Measurements from ENCODE around the gene FBXO3. TPM values are rescaled to one million over a fixed set of nuclear protein-coding genes. Genes with fewer than 3 reads are reported as not detected.

Gene FBXO3
- total RNA-seq, 4 donors from 2014 or later = 25.6 to 42.9 (median 27.8) TPM

DNA sequence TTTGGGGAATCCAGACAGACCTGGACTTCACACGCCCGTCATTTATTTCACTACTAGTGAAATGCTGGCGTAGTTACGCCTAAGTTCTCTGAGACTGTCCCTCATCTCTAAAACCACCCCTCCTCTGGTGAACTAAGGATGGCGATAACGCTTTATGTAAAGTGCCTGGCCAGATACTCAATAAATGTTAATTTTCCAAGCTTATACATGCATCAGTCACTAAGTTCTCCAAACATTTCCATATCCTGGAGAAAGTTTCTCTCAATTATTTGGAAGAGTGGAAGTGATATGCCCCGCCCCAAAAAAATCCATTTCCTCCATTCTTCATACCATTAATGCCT lies 1.1 kb upstream of the FBXO3 start:
- Histone ChIP-seq H3K4me1 (peaks cover 0 to 20% (median 11%) of the 10 kb centered on the region in 4 donors), H3K27me3 (no peaks in the 10 kb centered on the region)

DNA sequence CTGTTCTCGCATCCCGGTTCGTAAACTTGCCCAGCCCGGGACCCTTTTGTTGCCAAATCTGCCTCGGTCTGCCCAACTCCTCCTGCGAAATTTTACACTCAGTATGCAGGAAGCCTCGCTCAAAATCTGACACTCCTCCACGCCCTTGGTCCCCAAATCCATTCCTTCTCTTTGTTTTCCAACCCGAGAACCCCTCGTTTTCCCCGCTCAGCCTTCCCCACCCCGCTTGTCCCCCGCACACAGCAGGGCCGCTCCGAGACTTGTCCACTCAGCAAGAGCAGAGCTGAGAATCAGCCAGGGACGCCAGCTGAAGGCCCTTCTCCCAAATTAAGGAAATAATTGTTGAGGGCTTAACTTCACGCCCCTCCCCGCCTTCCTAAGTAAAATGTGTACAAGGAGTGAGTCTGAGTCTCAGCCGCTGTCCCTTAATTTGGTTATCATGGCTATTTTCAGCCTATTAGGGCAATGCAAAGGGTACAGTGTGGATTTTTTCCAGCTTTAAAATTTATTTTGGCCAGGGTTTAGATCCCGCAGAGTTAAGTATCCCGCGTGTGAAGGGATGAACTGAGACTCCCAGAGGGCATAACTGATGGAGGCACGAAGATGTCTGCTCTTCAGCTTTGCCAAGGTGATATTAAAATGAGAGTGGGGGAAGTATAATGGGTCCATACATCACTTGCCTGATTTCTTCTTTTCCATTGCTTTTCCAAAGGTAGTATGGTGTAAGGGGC lies 581 bp upstream of the FBXO3 start:
- no peaks in the 10 kb centered on the region for H3K9me3 ChIP-seq
- H3K27me3 ChIP-seq = no peaks in the 10 kb centered on the region
- DNase-seq = peak in 2 of 3 donors; percentile 25 to 57
- peaks cover 0 to 7% (median 0%) of the 10 kb centered on the region in 3 donors for H3K36me3 ChIP-seq
- H3K4me3 ChIP-seq = peak overlapping the region; percentile 83 to 95 (median 90)
- peaks cover 0 to 20% (median 11%) of the 10 kb centered on the region in 4 donors for H3K4me1 ChIP-seq
- no peak for TF ChIP-seq POLR2A (IDR thresholded peaks at IDR 0.05)
- TF ChIP-seq, protein P1, sequence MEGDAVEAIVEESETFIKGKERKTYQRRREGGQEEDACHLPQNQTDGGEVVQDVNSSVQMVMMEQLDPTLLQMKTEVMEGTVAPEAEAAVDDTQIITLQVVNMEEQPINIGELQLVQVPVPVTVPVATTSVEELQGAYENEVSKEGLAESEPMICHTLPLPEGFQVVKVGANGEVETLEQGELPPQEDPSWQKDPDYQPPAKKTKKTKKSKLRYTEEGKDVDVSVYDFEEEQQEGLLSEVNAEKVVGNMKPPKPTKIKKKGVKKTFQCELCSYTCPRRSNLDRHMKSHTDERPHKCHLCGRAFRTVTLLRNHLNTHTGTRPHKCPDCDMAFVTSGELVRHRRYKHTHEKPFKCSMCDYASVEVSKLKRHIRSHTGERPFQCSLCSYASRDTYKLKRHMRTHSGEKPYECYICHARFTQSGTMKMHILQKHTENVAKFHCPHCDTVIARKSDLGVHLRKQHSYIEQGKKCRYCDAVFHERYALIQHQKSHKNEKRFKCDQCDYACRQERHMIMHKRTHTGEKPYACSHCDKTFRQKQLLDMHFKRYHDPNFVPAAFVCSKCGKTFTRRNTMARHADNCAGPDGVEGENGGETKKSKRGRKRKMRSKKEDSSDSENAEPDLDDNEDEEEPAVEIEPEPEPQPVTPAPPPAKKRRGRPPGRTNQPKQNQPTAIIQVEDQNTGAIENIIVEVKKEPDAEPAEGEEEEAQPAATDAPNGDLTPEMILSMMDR (IDR thresholded peaks at IDR 0.05) = no peak
- H3K27ac ChIP-seq = peak overlapping the region; percentile 74 to 83 (median 76)

More for the DNA sequence above, 1.1 kb upstream of the FBXO3 start:
- DNase-seq = no peak
- Histone ChIP-seq H3K36me3 (peaks cover 0 to 2% (median 0%) of the 10 kb centered on the region in 3 donors), H3K27ac (peak overlapping the region in 1 of 4 donors; percentile 74), H3K4me3 (peak overlapping the region in 1 of 4 donors; percentile 88), H3K9me3 (no peaks in the 10 kb centered on the region)
- TF ChIP-seq, protein P1 (IDR thresholded peaks at IDR 0.05) = no peak
- TF ChIP-seq POLR2A (IDR thresholded peaks at IDR 0.05) = no peak

DNA sequence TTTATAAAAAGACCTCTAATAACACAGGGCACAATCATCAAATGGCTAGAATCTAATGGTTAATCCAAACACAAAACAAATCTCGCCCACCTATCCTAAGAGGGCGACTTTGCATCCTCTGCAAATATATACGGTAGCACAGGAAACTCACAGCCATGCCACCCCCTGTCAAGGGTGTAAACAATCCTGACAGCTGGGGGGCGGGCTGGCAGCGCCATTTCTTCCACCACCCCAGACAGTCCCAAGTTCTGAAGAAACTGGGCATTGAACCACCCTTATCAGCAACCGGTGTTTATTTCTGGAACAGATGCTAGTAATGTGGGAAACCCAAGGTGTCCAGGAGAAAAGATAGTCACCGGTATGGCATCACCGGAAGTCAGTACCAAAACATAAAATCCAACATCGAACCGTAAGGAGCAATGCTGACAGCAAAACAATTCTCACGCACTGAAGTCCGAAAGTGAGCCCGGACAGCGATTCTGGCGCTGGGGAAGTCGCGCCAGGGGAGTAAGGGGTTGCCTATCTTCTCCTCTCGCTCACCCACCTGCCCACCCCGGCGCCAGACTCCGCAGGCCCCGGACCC lies 825 bp downstream of the FBXO3 start:
- Histone ChIP-seq H3K9me3 (no peaks in the 10 kb centered on the region), H3K27ac (peak overlapping the region; percentile 74 to 83 (median 76)), H3K27me3 (no peaks in the 10 kb centered on the region), H3K4me1 (peaks cover 0 to 20% (median 11%) of the 10 kb centered on the region in 4 donors), H3K4me3 (peak overlapping the region; percentile 83 to 95 (median 90)), H3K36me3 (peaks cover 0 to 19% (median 0%) of the 10 kb centered on the region in 3 donors)
- DNase-seq = peak in 2 of 3 donors; percentile 45 to 50
- TF ChIP-seq POLR2A (IDR thresholded peaks at IDR 0.05) = no peak
- TF ChIP-seq, protein P1 (IDR thresholded peaks at IDR 0.05) = no peak

DNA sequence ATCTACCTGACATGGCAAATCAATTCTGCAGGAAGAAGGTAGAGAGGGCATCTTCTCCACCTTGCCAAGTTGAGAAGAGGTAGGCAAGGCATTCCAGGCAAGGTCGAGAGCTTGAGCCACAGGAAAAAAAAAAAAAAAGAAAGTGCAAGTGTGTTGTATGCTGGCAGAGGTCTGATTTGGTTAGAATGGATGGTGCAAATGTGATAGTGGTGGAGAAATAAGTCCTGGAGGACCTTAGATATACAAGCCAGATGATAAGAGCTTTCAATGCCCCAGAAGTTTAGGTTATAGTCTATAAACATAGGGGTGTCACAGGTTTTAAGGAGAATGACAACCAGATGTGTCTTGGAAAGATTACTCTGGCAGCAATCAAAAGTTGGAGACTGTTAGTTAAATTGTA lies 1.4 kb downstream of the FBXO3 start:
- TF ChIP-seq POLR2A (IDR thresholded peaks at IDR 0.05) = no peak
- TF ChIP-seq, protein P1 (IDR thresholded peaks at IDR 0.05) = no peak
- no peak for DNase-seq

DNA sequence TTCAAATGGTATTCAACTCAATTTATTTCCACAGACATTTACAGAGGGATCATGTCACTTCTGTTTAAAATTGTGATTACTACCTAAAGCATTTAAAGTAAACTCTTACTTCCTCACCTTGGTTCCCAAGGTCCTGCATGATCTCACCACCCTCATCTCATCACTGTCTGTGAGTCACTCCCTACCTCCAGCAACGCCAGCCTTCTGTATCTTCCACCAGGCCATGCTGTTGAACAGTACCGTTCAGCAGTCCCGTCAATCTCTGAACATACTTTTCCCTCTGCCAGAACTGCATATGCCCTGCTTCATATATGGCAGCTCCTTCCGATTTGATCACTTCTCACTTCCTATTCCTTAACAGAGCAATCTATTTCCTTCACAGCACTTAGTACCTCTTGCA lies 2.0 kb downstream of the FBXO3 start:
- peak in 1 of 3 donors; percentile 58 for DNase-seq
- Histone ChIP-seq H3K36me3 (peaks cover 0 to 31% (median 0%) of the 10 kb centered on the region in 3 donors), H3K4me1 (peaks cover 0 to 20% (median 11%) of the 10 kb centered on the region in 4 donors), H3K9me3 (no peaks in the 10 kb centered on the region), H3K27ac (no peak overlapping the region), H3K4me3 (no peak overlapping the region), H3K27me3 (no peaks in the 10 kb centered on the region)
- TF ChIP-seq POLR2A (IDR thresholded peaks at IDR 0.05) = no peak
- TF ChIP-seq, protein P1 (IDR thresholded peaks at IDR 0.05) = no peak

More for the DNA sequence above, 1.4 kb downstream of the FBXO3 start:
- peak overlapping the region in 1 of 4 donors; percentile 88 for H3K4me3 ChIP-seq
- H3K36me3 ChIP-seq = peaks cover 0 to 26% (median 0%) of the 10 kb centered on the region in 3 donors
- no peak overlapping the region for H3K27ac ChIP-seq
- H3K27me3 ChIP-seq = no peaks in the 10 kb centered on the region
- no peaks in the 10 kb centered on the region for H3K9me3 ChIP-seq
- H3K4me1 ChIP-seq = peaks cover 0 to 20% (median 11%) of the 10 kb centered on the region in 4 donors

All from Peyer's patch (tissue), 4 donors.